Fibroblast of the aortic adventitia (primary cell): Measurements from ENCODE around the gene NCKAP5. TPM values are rescaled to one million over a fixed set of nuclear protein-coding genes. Genes with fewer than 3 reads are reported as not detected.

Experiments used
- DNase-seq: peaks from one replicate; pipeline ENCODE4 v3.0.0-alpha.2; 2010; ENCODE audit warnings: low read depth
- H3K4me3 ChIP-seq: 2 replicates; pipeline ENCODE4 v1.5.1; 2011; ENCODE audit warnings: low read depth, mild to moderate bottlenecking, control low read depth, low read length, moderate library complexity
- CTCF ChIP-seq: IDR thresholded peaks from 2 replicates; pipeline ENCODE4 v1.5.1; 2011; ENCODE audit warnings: mild to moderate bottlenecking, low read length, control low read depth, inconsistent platforms; ENCODE audit not compliant: insufficient read depth
- total RNA-seq: library from RNA; depleted of rRNA; stranded (reverse); fragments of >200 nt; gene quantifications from 2 replicates; pipeline ENCODE4 v1.2.3, GENCODE V29; 2012; ENCODE audit warnings: low replicate concordance

Gene NCKAP5
- total RNA-seq, 1 donor, result 4.4 TPM

GRCh38 chr2:133204421-133204820 is 363.8 kb downstream of the NCKAP5 start:
- no peak for DNase-seq
- TF ChIP-seq CTCF, result no peak
- no peak overlapping the region for H3K4me3 ChIP-seq

DNA sequence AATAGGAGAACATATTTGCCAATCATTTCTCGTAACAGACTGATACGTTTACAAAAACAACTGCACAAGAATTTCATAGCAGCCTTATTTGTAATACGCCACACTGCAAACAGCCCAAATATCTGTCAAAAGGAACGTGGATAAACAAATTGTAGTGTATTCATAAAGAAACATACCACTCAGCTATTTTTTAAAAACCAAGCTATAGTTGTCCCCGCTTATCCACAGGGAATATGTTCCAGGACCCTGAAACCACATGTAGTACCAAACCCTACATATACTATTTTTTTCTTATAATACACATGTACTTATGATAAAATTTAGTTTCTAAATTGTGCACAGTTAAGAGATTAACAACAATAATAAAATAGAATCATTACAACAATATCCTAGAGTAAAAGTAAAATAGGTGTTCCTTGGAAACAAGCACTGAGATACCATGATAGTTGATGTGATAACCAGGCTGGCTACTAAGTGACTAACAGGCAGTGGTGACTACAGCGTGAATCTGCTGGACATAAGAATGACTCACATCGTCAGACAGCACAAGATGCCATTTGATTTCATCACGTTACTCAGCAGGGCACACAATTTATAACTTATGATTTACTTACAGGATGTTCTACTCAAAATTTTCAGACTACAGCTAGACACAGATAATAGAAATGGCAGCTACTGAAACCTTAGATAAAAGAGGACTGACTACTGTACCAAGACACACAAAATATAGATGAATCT is 367.4 kb downstream of the NCKAP5 start:
- TF ChIP-seq CTCF, result no peak
- H3K4me3 ChIP-seq, result no peak overlapping the region

GRCh38 chr2:133198678-133199077 is 369.6 kb downstream of the NCKAP5 start:
- TF ChIP-seq CTCF, result no peak
- no peak for DNase-seq
- H3K4me3 ChIP-seq, result no peak overlapping the region

More for the DNA sequence above, 367.4 kb downstream of the NCKAP5 start:
- DNase-seq, result peak; percentile 88

- no peak for TF ChIP-seq CTCF
- no peak overlapping the region for H3K4me3 ChIP-seq
- no peak for DNase-seq
Measured at GRCh38 chr2:133197156-133197555, 371.1 kb downstream of the NCKAP5 start.

DNA sequence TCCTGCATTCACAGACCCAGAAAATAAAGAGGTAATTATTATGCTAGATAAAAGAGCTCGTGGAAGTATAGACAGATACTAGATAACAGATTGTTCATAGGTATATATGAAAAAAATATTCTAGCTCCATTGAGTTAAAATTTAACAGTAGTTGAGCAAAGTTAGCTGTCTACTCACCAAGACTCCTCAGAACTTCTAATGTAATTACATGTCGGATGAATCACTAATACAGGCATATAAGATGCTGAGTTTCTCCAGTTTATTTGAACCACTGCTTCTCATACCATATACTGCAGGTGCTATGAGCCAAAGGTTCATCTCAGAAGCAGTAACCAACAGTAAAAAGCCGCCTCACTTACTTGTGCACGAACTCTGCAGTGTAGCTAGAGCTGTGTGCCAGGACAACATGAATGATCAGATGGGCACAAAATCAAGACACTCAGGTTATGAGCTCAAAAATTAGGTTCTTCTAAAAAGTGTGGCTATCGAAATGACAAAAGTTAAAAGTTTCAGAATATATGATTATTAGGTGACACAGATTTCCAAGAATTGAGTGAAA is 373.4 kb downstream of the NCKAP5 start:
- no peak for DNase-seq
- no peak overlapping the region for H3K4me3 ChIP-seq
- TF ChIP-seq CTCF, result no peak

DNA sequence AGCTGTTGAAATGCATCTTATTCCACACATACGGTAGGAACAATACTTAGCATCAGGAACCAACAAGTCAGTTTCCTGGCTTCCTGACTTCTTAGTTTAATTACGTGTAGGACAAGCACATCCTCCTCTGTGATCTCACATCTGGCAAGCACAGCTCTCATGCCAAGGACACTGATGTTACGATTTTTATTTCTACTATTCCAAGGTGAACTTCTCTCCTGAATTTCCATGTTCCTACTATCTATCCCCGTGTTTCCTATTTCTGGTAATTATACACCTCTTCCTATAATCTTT is 374.0 kb downstream of the NCKAP5 start:
- H3K4me3 ChIP-seq, result no peak overlapping the region
- DNase-seq, result no peak
- no peak for TF ChIP-seq CTCF
